ENCODE results near the gene LCN1.

- no peak for TF ChIP-seq CTCF (IDR thresholded peaks at IDR 0.05; ENCODE audit: low read depth, low read length, poor library complexity, severe bottlenecking)
- no peak for TF ChIP-seq EZH2phosphoT487 (IDR thresholded peaks at IDR 0.05; ENCODE audit: borderline replicate concordance, low read length)
Measured at GRCh38 chr9:135550344-135550918, 29.2 kb downstream of the LCN1 start.

All from DOHH2 (cell line).